GM12892 (cell line): ENCODE measurements around the gene CCDC85A.

Source experiments
- POLR2A ChIP-seq: IDR thresholded peaks from 2 replicates; pipeline ENCODE4 v1.6.1; 2011; ENCODE audit warnings: low read depth, low read length, control low read depth
- TAF1 ChIP-seq: IDR thresholded peaks from 2 replicates; pipeline ENCODE4 v1.6.1; 2011; ENCODE audit warnings: low read depth, mild to moderate bottlenecking, control low read depth, low read length, borderline replicate concordance

DNA sequence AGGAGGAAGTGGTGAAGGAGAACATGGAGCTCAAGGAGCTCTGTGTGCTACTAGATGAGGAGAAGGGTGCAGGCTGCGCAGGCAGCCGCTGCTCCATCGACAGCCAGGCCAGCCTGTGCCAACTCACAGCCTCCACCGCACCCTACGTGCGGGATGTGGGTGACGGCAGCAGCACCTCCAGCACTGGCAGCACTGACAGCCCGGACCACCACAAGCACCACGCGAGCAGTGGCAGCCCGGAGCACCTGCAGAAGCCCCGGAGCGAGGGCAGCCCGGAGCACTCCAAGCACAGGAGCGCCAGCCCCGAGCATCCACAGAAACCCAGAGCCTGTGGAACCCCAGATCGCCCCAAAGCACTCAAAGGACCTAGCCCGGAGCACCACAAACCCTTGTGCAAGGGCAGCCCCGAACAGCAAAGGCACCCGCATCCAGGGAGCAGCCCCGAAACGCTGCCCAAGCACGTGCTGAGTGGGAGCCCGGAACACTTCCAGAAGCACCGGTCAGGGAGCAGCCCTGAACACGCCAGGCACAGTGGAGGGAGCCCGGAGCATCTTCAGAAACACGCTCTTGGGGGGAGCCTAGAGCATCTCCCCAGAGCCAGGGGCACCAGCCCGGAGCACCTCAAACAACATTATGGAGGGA, 9.0 kb downstream of the CCDC85A start:
- no peak for TF ChIP-seq POLR2A
- TF ChIP-seq TAF1: no peak
